Upper lobe of left lung (tissue), 6 donors: ENCODE measurements around the gene BCL2. TPM values are rescaled to one million over a fixed set of nuclear protein-coding genes. Genes with fewer than 3 reads are reported as not detected.

Experiments
- ATAC-seq, 2 donors: fragments of 200-7000 bp; cut with Tn5 transposase; one replicate each; pipeline ENCODE4 v1.9.1; 2022; ENCODE audit warnings: mild to moderate bottlenecking in 2 of 2, moderate library complexity in 2 of 2; ENCODE audit not compliant: low FRiP score in 2 of 2
- DNase-seq, 2 donors: peaks; one replicate each; pipeline ENCODE4 v3.0.0-alpha.2; 2019 to 2020
- H3K27ac ChIP-seq, 4 donors: fragments of 200-600 bp; sonication (generic); one replicate each; pipeline ENCODE4 v1.5.1; 2016 to 2019
- H3K27me3 ChIP-seq, 4 donors: fragments of 200-600 bp; sonication (generic); one replicate each; pipeline ENCODE4 v1.5.1; 2017 to 2019
- H3K36me3 ChIP-seq, 4 donors: fragments of 200-600 bp; sonication (generic); one replicate each; pipeline ENCODE4 v1.5.1; 2016 to 2019
- H3K4me1 ChIP-seq, 4 donors: fragments of 200-600 bp; sonication (generic); one replicate each; pipeline ENCODE4 v1.5.1; 2018 to 2019
- H3K4me3 ChIP-seq, 4 donors: fragments of 200-600 bp; sonication (generic); one replicate each; pipeline ENCODE4 v1.5.1; 2017 to 2019; ENCODE audit warnings: mild to moderate bottlenecking in 2 of 4, moderate library complexity in 1 of 4
- H3K9me3 ChIP-seq, 4 donors: fragments of 200-600 bp; sonication (generic); one replicate each; pipeline ENCODE4 v1.5.1; 2018 to 2019
- CTCF ChIP-seq, 6 experiments: fragments of 450-650 bp in 4 of 6; fragments of 200-600 bp in 2 of 6; sonication (generic) in 2 of 6; IDR thresholded peaks; one replicate each; pipeline ENCODE4 v1.5.1; 2016 to 2019; ENCODE audit warnings: antibody characterized with exemption in 6 of 6
- EP300 ChIP-seq, 4 donors: sonication (generic); formaldehyde crosslinking; IDR thresholded peaks; one replicate each; pipeline ENCODE4 v1.5.1; 2017; ENCODE audit warnings: antibody characterized with exemption in 4 of 4, control low read depth in 2 of 4
- POLR2A ChIP-seq, 4 donors: fragments of 450-650 bp; IDR thresholded peaks; one replicate each; pipeline ENCODE4 v1.5.1; 2016 to 2017; ENCODE audit warnings: antibody characterized with exemption in 4 of 4, mild to moderate bottlenecking in 2 of 4
- POLR2AphosphoS5 ChIP-seq, 2 donors: sonication (generic); formaldehyde crosslinking; IDR thresholded peaks; one replicate each; pipeline ENCODE4 v1.5.1; 2017; ENCODE audit warnings: antibody characterized with exemption in 2 of 2
- WGBS, 2 donors: methylation state at CpG; one replicate each; pipeline ENCODE4 v1.1.5; 2017 to 2018; 5-methylcytosine and 5-hydroxymethylcytosine counted together
- total RNA-seq, 6 donors: library from RNA; depleted of rRNA in 4 of 6; stranded (reverse); fragments of >200 nt in 4 of 6; gene quantifications; one replicate each; pipeline versions ENCODE4 v1.1.0 to v1.2.1, GENCODE V29; 2016 to 2021
- donor health status: DM: no; HTN: no; CAD: no; lungs with moderate emphysema.
- donor health status: DM: no; HTN: yes; CAD: no; lungs with severe emphysema.

Gene BCL2
- total RNA-seq, 6 donors from 2014 or later, result 5.9 to 19.9 (median 11.4) TPM

GRCh38 chr18:63326011-63326410 is 6.4 kb upstream of the BCL2 start:
- H3K4me1 ChIP-seq, result peaks cover 5 to 12% (median 8%) of the 10 kb centered on the region in 4 donors
- DNase-seq, result no peak
- no peaks in the 10 kb centered on the region for H3K9me3 ChIP-seq
- TF ChIP-seq EP300 (IDR thresholded peaks at IDR 0.05), result no peak
- TF ChIP-seq POLR2A (IDR thresholded peaks at IDR 0.05), result no peak
- no peak for TF ChIP-seq CTCF (IDR thresholded peaks at IDR 0.05)
- TF ChIP-seq POLR2AphosphoS5 (IDR thresholded peaks at IDR 0.05), result no peak
- no peaks in the 10 kb centered on the region for H3K27me3 ChIP-seq
- no peak overlapping the region for H3K4me3 ChIP-seq
- WGBS, 2 donors, result 83 to 87% methylated on average over 5 of the region's 5 CpGs
- no peak for ATAC-seq
- H3K27ac ChIP-seq, result no peak overlapping the region
- peaks cover 0 to 10% (median 3%) of the 10 kb centered on the region in 4 donors for H3K36me3 ChIP-seq

- H3K27ac ChIP-seq, result no peak overlapping the region
- no peak overlapping the region for H3K4me3 ChIP-seq
- H3K27me3 ChIP-seq, result no peaks in the 10 kb centered on the region
- ATAC-seq (no peak), DNase-seq (no peak)
- peaks cover 0 to 1% (median 0%) of the 10 kb centered on the region in 4 donors for H3K36me3 ChIP-seq
- no peaks in the 10 kb centered on the region for H3K9me3 ChIP-seq
- TF ChIP-seq POLR2AphosphoS5 (IDR thresholded peaks at IDR 0.05), result no peak
- no peak for TF ChIP-seq POLR2A (IDR thresholded peaks at IDR 0.05)
- TF ChIP-seq EP300 (IDR thresholded peaks at IDR 0.05), result no peak
- TF ChIP-seq CTCF (IDR thresholded peaks at IDR 0.05), result no peak
- WGBS, 2 donors, result 89 to 92% methylated on average over 11 of the region's 11 CpGs
- H3K4me1 ChIP-seq, result peaks cover 6 to 18% (median 13%) of the 10 kb centered on the region in 4 donors
These were observed 5.6 kb upstream of the BCL2 start for GRCh38 chr18:63325086-63325686.

- H3K27ac ChIP-seq, result peak overlapping the region in 2 of 4 donors; percentile 16 to 32
- 28 to 30% methylated on average over 8 of the region's 8 CpGs for WGBS, 2 donors
- ATAC-seq, result peak in 1 of 2 donors; percentile 53
These were observed 3.5 kb upstream of the BCL2 start for GRCh38 chr18:63322908-63323634.

GRCh38 chr18:63322206-63322605 is 2.6 kb upstream of the BCL2 start:
- no peak for TF ChIP-seq POLR2A (IDR thresholded peaks at IDR 0.05)
- no peak for TF ChIP-seq CTCF (IDR thresholded peaks at IDR 0.05)
- TF ChIP-seq EP300 (IDR thresholded peaks at IDR 0.05), result no peak
- no peak for TF ChIP-seq POLR2AphosphoS5 (IDR thresholded peaks at IDR 0.05)
- WGBS, 2 donors, result 62 to 66% methylated on average over 4 of the region's 4 CpGs
- H3K27ac ChIP-seq, result peak overlapping the region in 2 of 4 donors; percentile 32 to 37

More at GRCh38 chr18:63322908-63323634, 3.5 kb upstream of the BCL2 start:
- Histone ChIP-seq H3K4me1 (peaks cover 12 to 33% (median 25%) of the 10 kb centered on the region in 4 donors), H3K36me3 (no peaks in the 10 kb centered on the region), H3K9me3 (no peaks in the 10 kb centered on the region), H3K4me3 (no peak overlapping the region), H3K27me3 (peaks cover 0 to 5% (median 2%) of the 10 kb centered on the region in 4 donors)
- peak in 1 of 2 donors; percentile 47 for DNase-seq
- peak; percentile 56 to 84 (median 75) for TF ChIP-seq CTCF (IDR thresholded peaks at IDR 0.05)
- TF ChIP-seq EP300 (IDR thresholded peaks at IDR 0.05), result no peak
- no peak for TF ChIP-seq POLR2A (IDR thresholded peaks at IDR 0.05)

More at GRCh38 chr18:63322206-63322605, 2.6 kb upstream of the BCL2 start:
- DNase-seq (no peak), ATAC-seq (no peak)
- H3K9me3 ChIP-seq, result no peaks in the 10 kb centered on the region
- no peaks in the 10 kb centered on the region for H3K36me3 ChIP-seq
- peaks cover 13 to 37% (median 25%) of the 10 kb centered on the region in 4 donors for H3K4me1 ChIP-seq
- peaks cover 0 to 5% (median 2%) of the 10 kb centered on the region in 4 donors for H3K27me3 ChIP-seq
- no peak overlapping the region for H3K4me3 ChIP-seq
